HG03565 (cell line): ENCODE results near the gene INO80D.
"Not testable (repeated sequence)": the region's sequence is repeated elsewhere in the genome, so short reads cannot be mapped to it uniquely, and the experiment has no call there.

ENCODE experiments used
- ATAC-seq: cut with Tn5 transposase; IDR thresholded peaks from one replicate; pipeline ENCODE4 v1.9.1; 2021; ENCODE audit warnings: mild to moderate bottlenecking, moderate library complexity; ENCODE audit not compliant: unreplicated experiment

Gene INO80D

DNA sequence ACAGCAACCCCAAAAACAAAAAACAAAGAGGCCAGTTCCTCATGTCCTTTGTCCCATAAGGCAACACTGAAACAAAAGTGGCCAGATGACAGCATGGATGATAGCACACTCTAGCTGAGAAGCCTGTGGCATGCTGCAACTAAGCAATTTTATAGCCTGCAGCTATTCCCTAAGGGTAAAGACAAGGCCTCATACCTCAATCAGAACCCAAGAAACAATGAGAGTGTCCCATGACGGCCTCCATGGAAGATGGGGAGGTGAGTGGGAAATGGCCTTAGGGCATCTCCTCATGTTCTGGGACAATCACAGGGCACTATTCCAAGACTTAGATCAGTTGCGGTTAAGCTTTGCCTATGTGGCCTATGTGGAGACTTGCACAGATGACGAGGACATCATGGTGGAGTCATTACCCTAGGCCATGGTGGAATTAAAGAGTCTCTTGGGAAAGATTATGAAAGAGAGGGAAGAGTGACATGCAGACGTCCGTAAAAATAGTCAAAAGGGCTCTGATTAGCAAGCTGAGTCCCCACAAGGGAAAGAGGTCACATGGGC, 103.1 kb downstream of the INO80D start:
- no peak for ATAC-seq

GRCh38 chr2:205978728-205979127, 107.2 kb downstream of the INO80D start:
- ATAC-seq: not testable (repeated sequence)

GRCh38 chr2:205977699-205978098, 108.3 kb downstream of the INO80D start:
- not testable (repeated sequence) for ATAC-seq

DNA sequence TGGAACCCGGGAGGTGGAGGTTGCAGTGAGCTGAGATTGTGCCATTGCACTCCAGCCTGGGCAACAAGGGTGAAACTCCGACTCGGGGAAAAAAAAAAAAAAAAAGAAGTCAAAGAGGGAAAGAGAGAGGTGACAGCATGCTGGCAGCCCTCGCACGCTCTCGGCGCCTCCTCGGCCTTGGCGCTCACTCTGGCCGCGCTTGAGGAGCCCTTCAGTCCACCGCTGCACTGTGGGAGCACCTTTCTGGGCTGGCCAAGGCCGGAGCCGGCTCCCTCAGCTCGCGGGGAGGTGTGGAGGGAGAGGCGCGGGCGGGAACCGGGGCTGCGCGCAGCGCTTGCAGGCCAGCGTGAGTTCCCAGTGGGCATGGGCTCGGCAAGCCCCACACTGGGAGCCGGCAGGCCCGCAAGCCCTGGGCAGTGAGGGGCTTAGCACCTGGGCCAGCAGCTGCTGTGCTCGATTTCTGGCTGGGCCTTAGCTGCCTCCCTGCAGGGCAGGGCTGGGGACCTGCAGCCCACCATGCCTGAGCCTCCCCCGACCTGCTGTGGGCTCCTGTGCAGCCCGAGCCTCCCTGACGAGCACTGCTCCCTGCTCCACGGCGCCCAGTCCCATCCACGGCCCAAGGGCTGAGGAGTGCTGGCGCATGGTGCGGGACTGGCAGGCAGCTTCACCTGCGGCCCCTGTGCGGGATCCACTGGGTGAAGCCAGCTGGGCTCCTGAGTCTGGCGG, 108.9 kb downstream of the INO80D start:
- ATAC-seq: not testable (repeated sequence)

- ATAC-seq: no peak
These were observed 109.7 kb downstream of the INO80D start for GRCh38 chr2:205976120-205976814.

GRCh38 chr2:205975082-205975949, 110.7 kb downstream of the INO80D start:
- ATAC-seq: no peak

DNA sequence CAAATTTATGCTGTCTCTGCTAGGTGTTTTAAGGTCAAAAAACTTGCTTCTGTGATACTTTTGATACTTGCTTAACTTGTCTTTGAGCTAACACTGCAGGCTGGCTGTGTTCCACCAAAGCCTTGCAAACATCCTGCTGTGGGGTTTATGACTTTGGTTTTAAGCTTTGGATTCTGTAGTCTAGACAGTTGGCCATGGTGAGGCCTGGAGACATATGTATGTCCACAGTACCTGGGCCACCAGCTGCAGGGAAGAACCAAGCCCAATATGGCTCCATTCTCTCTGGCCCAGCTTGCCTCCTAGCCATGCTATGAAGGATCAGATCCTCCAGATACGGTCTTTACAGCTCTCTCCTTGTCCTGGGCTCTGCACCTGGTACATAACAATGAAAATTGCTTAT, 113.9 kb downstream of the INO80D start:
- no peak for ATAC-seq

DNA sequence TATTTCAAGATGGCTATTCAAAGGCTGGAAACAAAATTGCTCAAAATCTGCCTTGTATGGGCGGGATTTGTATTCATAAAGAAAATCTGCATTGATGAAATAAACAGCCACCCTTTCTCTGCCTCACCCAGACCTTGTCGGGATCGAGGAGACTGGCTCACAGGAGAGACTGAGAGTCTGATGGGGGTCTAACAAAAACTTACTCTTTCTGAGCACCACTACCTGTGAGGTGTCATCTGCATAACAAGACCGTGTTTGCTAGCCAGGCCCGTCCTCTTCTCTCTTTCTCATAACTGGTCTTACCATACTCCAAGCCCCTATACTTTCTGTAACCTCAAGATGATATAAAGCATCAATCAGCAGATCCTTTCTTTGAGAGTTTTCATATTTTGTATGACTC, 115.6 kb downstream of the INO80D start:
- no peak for ATAC-seq

- ATAC-seq: no peak
These were observed 116.4 kb downstream of the INO80D start for GRCh38 chr2:205969584-205969983.

GRCh38 chr2:205967391-205968075, 118.4 kb downstream of the INO80D start:
- no peak for ATAC-seq

- ATAC-seq: no peak
These were observed 120.3 kb downstream of the INO80D start for GRCh38 chr2:205965707-205966106.

DNA sequence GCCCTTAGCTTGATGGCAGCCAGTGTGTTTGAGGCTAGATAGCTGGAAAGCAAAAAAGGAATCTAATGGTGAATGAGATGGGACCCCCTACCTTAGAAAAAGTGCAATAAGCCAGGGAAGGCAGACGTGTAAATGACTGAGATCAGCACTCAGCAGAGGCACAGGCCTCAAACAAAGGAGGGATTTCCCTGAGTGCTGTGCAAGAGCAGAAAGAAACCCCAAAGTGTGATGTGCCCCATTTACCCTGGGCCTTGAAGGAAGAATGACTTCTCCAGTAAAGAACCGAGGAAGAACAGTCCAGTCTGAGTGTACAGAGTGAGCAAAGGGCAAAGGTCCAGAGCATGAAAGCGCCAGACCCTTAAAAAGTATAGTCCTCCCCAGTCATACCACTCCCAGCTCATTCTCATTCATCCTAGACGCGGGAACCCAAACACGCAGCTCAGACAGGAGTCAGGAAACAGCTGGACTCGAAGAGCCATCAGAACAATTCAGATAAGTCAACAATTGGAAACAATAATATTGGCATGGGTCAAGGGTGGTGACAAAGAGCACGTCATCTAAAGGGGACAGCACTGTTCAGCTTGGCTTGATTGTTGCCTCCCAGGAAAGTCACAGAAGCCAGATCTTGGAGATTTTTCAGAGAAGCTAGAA, 121.7 kb downstream of the INO80D start:
- ATAC-seq: no peak

DNA sequence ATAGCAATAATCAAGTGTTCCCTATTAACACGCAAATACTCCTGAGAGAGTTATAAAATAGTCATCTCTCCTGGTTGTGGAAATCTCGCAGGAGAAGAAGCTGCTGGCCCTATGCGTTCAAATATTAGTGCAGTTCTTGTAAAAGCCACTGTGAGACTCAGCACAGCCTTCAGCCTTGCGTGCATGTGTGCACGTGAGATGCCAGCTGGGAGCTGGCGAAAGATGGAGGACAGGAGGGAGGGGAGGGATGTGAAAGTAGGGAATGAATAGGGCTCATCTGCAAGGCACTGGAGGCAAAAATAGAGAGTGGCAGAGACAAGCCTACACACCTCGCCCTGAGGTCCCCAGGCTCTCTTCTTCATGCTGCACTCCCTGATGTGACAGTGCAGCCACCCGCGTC, 126.5 kb downstream of the INO80D start:
- ATAC-seq: no peak

DNA sequence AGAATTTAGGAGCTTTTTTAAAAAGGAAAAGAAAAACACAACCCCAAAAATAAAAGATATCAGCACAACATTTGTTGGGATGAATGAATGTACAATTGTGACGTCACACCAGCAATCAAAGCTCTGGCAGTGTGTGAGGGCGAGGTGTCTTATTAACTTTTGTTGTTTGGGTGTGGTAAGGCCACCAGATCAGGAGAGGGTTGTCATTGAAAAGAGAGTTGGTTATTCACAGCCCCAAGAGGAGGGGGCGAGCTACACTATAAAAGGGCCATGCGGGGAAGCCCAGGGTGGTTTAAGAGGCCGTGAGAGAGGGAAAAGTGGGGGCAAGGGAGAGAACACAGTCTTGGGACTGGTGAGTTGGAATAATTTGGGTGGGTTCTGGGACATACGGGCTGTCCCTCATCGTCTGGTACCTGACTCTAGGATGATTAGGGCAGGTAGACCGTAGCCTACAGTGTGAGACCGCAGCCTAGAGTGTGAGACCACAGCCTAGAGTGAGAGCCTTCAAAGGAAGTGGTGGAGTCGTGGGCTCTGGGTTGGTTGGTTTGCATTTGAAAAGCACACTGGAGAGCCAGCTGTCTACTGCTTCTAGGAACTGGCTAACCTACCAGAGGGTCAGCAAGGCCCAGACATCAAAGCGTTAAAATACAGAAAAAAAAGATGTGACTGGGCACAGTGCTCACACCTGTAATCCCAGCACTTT, 128.4 kb downstream of the INO80D start:
- ATAC-seq: no peak

GRCh38 chr2:205954707-205955106, 131.3 kb downstream of the INO80D start:
- ATAC-seq: no peak

GRCh38 chr2:205952282-205952681, 133.7 kb downstream of the INO80D start:
- ATAC-seq: no peak

DNA sequence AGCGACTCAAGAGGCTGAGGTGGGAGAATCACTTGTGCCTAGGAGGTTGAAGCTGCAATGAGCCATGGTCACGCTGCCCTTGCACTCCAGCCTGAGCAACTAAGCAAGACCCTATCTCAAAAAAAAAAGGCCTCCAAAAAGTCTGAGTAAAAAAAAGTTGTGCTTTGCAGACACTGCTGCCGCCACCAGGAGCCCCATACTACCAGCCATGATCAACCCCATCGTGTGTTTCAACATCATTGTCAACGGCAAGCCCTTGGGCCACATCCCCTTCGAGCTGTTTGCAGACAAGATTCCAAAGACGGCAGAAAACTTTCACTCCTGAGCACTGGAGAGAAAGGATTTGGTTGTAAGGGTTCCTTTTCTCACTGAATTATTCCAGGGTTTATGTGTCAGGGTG, 137.1 kb downstream of the INO80D start:
- ATAC-seq: no peak

GRCh38 chr2:205948496-205948837, 137.5 kb downstream of the INO80D start:
- ATAC-seq: peak; percentile 19

GRCh38 chr2:205947621-205948495, 138.1 kb downstream of the INO80D start:
- peak; percentile 88 for ATAC-seq
